Psoas muscle (tissue), 8 donors: ENCODE data around the gene ANO7. TPM values are rescaled to one million over a fixed set of nuclear protein-coding genes. Genes with fewer than 3 reads are reported as not detected.

Source experiments
- ATAC-seq, 4 donors: fragments of 200-7000 bp; cut with Tn5 transposase; one replicate each; pipeline ENCODE4 v1.9.1; 2020; ENCODE audit warnings: moderate library complexity in 3 of 4, mild to moderate bottlenecking in 2 of 4
- DNase-seq, 2 donors: peaks; one replicate each; pipeline ENCODE4 v3.0.0-alpha.2; 2020
- H3K27ac ChIP-seq: fragments of 200-600 bp; one replicate; pipeline ENCODE4 v1.8.0; 2022
- H3K27me3 ChIP-seq, 3 donors: fragments of 200-600 bp in 1 of 3; one replicate each; pipeline versions ENCODE4 v1.6.1 to v1.8.0; 2013 to 2022; ENCODE audit warnings: low read length in 2 of 3, mild to moderate bottlenecking in 2 of 3, moderate library complexity in 1 of 3; ENCODE audit not compliant: insufficient read depth in 3 of 3
- H3K36me3 ChIP-seq, 2 donors: fragments of 200-600 bp in 1 of 2; one replicate each; pipeline versions ENCODE4 v1.6.1 to v1.8.0; 2013 to 2022; ENCODE audit warnings: low read depth in 1 of 2, mild to moderate bottlenecking in 1 of 2, moderate library complexity in 1 of 2; ENCODE audit not compliant: insufficient read depth in 1 of 2
- H3K4me1 ChIP-seq: fragments of 200-600 bp; one replicate; pipeline ENCODE4 v1.8.0; 2022
- H3K4me3 ChIP-seq: fragments of 200-600 bp; one replicate; pipeline ENCODE4 v1.8.0; 2022; ENCODE audit warnings: mild to moderate bottlenecking
- H3K9me3 ChIP-seq: fragments of 200-600 bp; one replicate; pipeline ENCODE4 v1.8.0; 2022
- WGBS, 3 donors: extraction: QIAGEN DNeasy Blood & Tissue Kit; methylation state at CpG; one replicate each; pipeline versions ENCODE4 v1.1.6 to v1.1.7; 2013; 5-methylcytosine and 5-hydroxymethylcytosine counted together
- intact Hi-C, 2 donors: fragments of 100-400 bp; cut with DNase I; formaldehyde crosslinking; loops; one replicate each; pipeline versions ENCODE4 v1.11.0 to v1.14.2; 2022
- polyA plus RNA-seq, 3 donors: library from polyadenylated mRNA; stranded (reverse); fragments of 200-250 nt; gene quantifications; one replicate each; pipeline ENCODE4 v1.2.3, GENCODE V29; 2013
- total RNA-seq, 4 donors: library from RNA; stranded (reverse); fragmentation: NEBNext Ultra II Directional in 2 of 4; extraction: Animal tissue kit (Norgen Biotek cat#: 25700) in 2 of 4; gene quantifications; one replicate each; pipeline versions ENCODE4 v1.2.1 to v1.2.4, GENCODE V29; 2021 to 2023
- TF ChIP-seq, protein P1 (sequence below): fragments of 200-600 bp; IDR thresholded peaks from one replicate; pipeline ENCODE4 v1.8.0; 2022; ENCODE audit warnings: antibody characterized with exemption
- donor health status: healthy with polysubstance abuse.
- donor health status: DM: no; HTN: no; CAD: no; lungs with moderate emphysema.
- donor health status: Bipolar disorder and iron deficiency.
- donor health status: healthy.
- donor health status: DM: yes; HTN: yes; CAD: no.
- donor health status: DM: no; HTN: no; CAD: no.
- donor health status: DM: no; HTN: no; CAD: no.
- donor health status: DM: yes; HTN: yes; CAD: no.

The ANO7 gene
- total and polyA plus RNA-seq, 7 donors = 0.22 to 1.8 (median 0.47) TPM

DNA sequence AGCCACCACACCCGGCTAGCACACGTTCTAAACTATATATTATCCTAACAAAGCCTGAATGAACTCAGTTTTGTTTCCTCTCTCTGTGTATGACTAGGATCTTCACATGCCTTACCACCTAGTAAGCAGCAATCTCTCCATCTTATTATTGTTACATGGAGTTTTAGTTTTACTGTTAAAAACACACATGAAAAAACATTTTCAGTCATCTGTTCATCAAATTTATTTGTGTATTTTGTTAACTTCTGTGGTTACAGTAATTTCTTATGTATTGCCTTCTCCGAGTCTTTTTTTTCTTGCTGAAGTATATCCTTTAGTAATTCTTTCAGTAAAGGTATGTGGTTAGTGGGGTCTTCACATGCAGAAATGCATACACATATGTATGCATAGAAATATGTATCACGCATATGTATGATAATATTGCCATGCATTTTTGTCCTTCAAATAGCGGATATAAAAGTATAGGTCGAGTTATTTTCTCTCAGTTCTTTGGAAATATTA, 31.4 kb downstream of the ANO7 start:
- Histone ChIP-seq H3K9me3 (no peaks in the 10 kb centered on the region), H3K36me3 (no peaks in the 10 kb centered on the region), H3K4me3 (no peak overlapping the region), H3K27ac (no peak overlapping the region), H3K27me3 (no peaks in the 10 kb centered on the region), H3K4me1 (peaks cover 13% of the 10 kb centered on the region)
- intact Hi-C loops = loop anchor here in 1 of 2 donors (5.0 kb wide), 2 partner anchors 47 to 118 kb away; partner anchors contain the start of gene MTERF4
- WGBS, 3 donors = 83 to 95% (median 92%) methylated on average over 6 of the region's 6 CpGs
- TF ChIP-seq, protein P1, sequence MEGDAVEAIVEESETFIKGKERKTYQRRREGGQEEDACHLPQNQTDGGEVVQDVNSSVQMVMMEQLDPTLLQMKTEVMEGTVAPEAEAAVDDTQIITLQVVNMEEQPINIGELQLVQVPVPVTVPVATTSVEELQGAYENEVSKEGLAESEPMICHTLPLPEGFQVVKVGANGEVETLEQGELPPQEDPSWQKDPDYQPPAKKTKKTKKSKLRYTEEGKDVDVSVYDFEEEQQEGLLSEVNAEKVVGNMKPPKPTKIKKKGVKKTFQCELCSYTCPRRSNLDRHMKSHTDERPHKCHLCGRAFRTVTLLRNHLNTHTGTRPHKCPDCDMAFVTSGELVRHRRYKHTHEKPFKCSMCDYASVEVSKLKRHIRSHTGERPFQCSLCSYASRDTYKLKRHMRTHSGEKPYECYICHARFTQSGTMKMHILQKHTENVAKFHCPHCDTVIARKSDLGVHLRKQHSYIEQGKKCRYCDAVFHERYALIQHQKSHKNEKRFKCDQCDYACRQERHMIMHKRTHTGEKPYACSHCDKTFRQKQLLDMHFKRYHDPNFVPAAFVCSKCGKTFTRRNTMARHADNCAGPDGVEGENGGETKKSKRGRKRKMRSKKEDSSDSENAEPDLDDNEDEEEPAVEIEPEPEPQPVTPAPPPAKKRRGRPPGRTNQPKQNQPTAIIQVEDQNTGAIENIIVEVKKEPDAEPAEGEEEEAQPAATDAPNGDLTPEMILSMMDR = no peak
- DNase-seq (no peak), ATAC-seq (no peak)

DNA sequence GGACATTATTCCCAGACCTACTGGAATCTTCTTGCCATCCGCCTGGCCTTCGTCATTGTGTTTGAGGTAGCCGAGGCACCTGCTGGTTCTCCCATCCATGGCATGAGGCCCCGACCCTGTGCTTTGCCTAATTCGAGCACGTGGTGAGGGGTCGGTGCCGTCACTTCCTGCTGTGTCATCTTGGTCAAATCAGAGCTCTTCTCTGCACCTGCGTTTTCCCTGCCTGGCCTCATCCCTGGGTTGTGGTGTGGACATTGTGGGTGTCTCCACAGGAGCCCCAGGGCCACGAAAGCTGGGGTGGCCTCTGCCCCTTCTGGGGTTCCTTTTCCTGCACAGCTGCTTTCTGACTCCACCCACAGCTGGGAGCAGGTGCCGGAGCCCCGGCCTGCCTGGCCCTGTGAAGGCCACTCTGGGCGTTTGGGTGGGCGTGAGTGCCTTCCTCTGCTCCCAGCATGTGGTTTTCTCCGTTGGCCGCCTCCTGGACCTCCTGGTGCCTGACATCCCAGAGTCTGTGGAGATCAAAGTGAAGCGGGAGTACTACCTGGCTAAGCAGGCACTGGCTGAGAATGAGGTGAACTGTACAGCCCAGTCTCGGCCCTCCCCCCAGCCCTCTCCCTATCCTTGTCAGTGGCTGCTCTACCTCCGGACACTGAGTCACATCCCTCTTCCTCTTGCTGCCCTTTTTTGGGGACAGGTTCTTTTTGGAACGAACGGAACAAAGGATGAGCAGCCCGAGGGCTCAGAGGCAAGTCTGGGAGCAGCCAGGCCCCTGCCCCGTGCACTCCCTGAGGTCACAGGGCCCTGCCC, 34.9 kb downstream of the ANO7 start:
- Histone ChIP-seq H3K36me3 (peaks cover 0 to 34% of the 10 kb centered on the region in 2 donors), H3K27me3 (no peaks in the 10 kb centered on the region), H3K4me3 (no peak overlapping the region), H3K27ac (no peak overlapping the region), H3K4me1 (peaks cover 12% of the 10 kb centered on the region), H3K9me3 (no peaks in the 10 kb centered on the region)
- peak; percentile 24 to 42 (median 36) for ATAC-seq
- DNase-seq = peak; percentile 12 to 50
- 52 to 58% (median 53%) methylated on average over 23 of the region's 23 CpGs for WGBS, 3 donors
- TF ChIP-seq, protein P1 = no peak
- intact Hi-C loops = loop anchor here in 1 of 2 donors (5.0 kb wide), 1 partner anchor 44 kb away; no protein-coding TSS in a partner anchor

DNA sequence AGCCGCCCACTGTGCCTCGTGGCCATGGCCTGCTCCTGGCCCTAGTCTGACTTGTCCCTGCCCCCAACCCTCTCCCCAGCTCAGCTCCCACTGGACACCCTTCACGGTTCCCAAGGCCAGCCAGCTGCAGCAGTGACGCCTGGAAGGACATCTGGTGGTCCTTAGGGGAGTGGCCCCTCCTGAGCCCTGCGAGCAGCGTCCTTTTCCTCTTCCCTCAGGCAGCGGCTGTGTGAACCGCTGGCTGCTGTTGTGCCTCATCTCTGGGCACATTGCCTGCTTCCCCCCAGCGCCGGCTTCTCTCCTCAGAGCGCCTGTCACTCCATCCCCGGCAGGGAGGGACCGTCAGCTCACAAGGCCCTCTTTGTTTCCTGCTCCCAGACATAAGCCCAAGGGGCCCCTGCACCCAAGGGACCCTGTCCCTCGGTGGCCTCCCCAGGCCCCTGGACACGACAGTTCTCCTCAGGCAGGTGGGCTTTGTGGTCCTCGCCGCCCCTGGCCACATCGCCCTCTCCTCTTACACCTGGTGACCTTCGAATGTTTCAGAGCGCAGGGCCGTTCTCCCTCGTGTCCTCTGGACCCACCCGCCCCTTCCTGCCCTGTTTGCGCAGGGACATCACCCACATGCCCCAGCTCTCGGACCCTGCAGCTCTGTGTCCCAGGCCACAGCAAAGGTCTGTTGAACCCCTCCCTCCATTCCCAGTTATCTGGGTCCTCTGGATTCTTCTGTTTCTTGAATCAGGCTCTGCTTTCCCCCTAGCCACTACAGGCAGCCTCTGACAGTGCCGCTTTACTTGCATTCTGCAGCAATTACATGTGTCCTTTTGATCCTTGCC, 35.8 kb downstream of the ANO7 start:
- Histone ChIP-seq H3K4me3 (no peak overlapping the region), H3K27me3 (no peaks in the 10 kb centered on the region), H3K4me1 (peaks cover 6% of the 10 kb centered on the region), H3K27ac (no peak overlapping the region), H3K36me3 (peaks cover 0 to 42% of the 10 kb centered on the region in 2 donors), H3K9me3 (no peaks in the 10 kb centered on the region)
- 30 to 37% (median 32%) methylated on average over 25 to 26 of the region's 26 CpGs for WGBS, 3 donors
- ATAC-seq (peak; percentile 28 to 55 (median 46)), DNase-seq (peak; percentile 47 to 71)
- intact Hi-C loops = loop anchor here in 1 of 2 donors (5.0 kb wide), 1 partner anchor 43 kb away; no protein-coding TSS in a partner anchor
- TF ChIP-seq, protein P1 = no peak

DNA sequence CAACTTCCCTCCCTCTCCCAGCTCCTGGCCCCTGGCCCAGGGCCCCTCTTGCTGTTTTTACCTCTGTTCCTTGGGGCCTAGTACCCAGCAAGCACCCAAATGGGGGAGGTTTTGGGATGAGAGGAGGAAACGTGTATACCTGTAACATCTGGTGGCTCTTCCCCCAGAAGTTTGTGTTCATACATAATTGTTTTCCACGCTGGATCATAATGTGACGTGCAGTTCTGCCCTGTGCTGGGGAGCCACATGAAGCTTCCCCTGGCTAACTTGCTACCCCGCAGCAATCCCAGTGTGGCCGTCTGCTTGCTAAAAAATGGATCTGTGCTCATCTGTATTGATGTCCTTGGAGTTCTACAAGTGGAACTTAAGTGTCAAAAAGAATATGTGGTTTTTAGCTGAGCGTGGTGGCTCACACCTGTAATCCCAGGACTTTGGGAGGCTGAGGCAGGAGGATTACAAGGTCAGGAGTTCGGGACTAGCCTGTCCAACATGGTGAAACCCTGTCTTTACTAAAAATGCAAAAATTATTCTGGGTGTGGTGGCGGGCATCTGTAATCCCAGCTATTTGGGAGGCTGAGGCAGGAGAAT, 36.5 kb downstream of the ANO7 start:
- 67 to 78% (median 71%) methylated on average over 8 of the region's 8 CpGs for WGBS, 3 donors
- peak in 1 of 2 donors; percentile 25 for DNase-seq
- H3K36me3 ChIP-seq = peaks cover 3 to 49% of the 10 kb centered on the region in 2 donors

More for the DNA sequence above, 36.5 kb downstream of the ANO7 start:
- H3K4me1 ChIP-seq = peaks cover 6% of the 10 kb centered on the region
- intact Hi-C loops = loop anchor here in 1 of 2 donors (5.0 kb wide), 1 partner anchor 42 kb away; no protein-coding TSS in a partner anchor
- no peak overlapping the region for H3K4me3 ChIP-seq
- ATAC-seq = no peak
- no peaks in the 10 kb centered on the region for H3K9me3 ChIP-seq
- H3K27ac ChIP-seq = no peak overlapping the region
- no peaks in the 10 kb centered on the region for H3K27me3 ChIP-seq
- TF ChIP-seq, protein P1 = no peak
